Lower leg skin (tissue), 4 donors: Measurements from ENCODE around the gene VAMP5. TPM values are rescaled to one million over a fixed set of nuclear protein-coding genes. Genes with fewer than 3 reads are reported as not detected.

ENCODE experiments used
- DNase-seq, 2 donors: peaks; one replicate each; pipeline ENCODE4 v3.0.0-alpha.2; 2019; ENCODE audit warnings: low spot score in 2 of 2
- H3K4me3 ChIP-seq: fragments of 200-600 bp; sonication (generic); 2 replicates; pipeline ENCODE4 v1.5.1; 2017; ENCODE audit warnings: mild to moderate bottlenecking, low read depth; ENCODE audit not compliant: poor library complexity, severe bottlenecking
- POLR2A ChIP-seq, 2 donors: fragments of 450-650 bp; IDR thresholded peaks; one replicate each; pipeline ENCODE4 v1.6.1; 2016 to 2017; ENCODE audit warnings: antibody characterized with exemption in 2 of 2, mild to moderate bottlenecking in 1 of 2, moderate library complexity in 1 of 2
- WGBS, 2 donors: methylation state at CpG; one replicate each; pipeline ENCODE4 v1.1.5; 2018; 5-methylcytosine and 5-hydroxymethylcytosine counted together
- intact Hi-C: fragments of 100-400 bp; cut with DNase I; formaldehyde crosslinking; loops from one replicate; pipeline ENCODE4 v1.15.0; 2023; ENCODE audit warnings: low total_unique reads
- total RNA-seq, 4 donors: library from RNA; depleted of rRNA; stranded (reverse); fragments of >200 nt; gene quantifications; one replicate each; pipeline ENCODE4 v1.1.0, GENCODE V29; 2016
- TF ChIP-seq, protein P1 (sequence below), 3 donors: fragments of 450-650 bp; IDR thresholded peaks; one replicate each; pipeline ENCODE4 v1.5.1; 2016; ENCODE audit warnings: antibody characterized with exemption in 3 of 3, mild to moderate bottlenecking in 3 of 3, moderate library complexity in 2 of 3

Gene VAMP5
- total RNA-seq, 4 donors from 2014 or later, result 10.1 to 35.6 (median 14.0) TPM

DNA sequence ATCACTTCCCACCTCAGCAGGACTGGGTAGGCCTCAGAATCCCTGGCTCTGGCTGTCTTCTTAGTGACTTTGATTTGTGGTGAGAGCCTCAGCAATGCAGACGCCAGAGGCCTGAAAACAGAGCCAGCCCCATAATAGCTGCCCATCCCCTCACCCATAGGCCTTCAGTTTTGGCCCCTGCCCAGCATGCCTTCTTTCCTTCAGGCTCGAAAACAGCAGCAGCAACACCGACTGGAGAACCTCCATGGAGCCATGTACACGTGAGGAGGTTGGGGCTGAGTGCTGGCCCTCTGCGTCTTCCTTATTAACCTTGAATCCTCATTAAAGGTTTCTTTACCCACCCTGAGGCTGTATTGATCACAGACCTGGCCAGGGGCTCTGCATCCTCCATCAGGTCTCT, 13.0 kb downstream of the VAMP5 start:
- no peak for DNase-seq
- TF ChIP-seq POLR2A (IDR thresholded peaks at IDR 0.05), result no peak
- TF ChIP-seq, protein P1, sequence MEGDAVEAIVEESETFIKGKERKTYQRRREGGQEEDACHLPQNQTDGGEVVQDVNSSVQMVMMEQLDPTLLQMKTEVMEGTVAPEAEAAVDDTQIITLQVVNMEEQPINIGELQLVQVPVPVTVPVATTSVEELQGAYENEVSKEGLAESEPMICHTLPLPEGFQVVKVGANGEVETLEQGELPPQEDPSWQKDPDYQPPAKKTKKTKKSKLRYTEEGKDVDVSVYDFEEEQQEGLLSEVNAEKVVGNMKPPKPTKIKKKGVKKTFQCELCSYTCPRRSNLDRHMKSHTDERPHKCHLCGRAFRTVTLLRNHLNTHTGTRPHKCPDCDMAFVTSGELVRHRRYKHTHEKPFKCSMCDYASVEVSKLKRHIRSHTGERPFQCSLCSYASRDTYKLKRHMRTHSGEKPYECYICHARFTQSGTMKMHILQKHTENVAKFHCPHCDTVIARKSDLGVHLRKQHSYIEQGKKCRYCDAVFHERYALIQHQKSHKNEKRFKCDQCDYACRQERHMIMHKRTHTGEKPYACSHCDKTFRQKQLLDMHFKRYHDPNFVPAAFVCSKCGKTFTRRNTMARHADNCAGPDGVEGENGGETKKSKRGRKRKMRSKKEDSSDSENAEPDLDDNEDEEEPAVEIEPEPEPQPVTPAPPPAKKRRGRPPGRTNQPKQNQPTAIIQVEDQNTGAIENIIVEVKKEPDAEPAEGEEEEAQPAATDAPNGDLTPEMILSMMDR (IDR thresholded peaks at IDR 0.05), result no peak
- no peak overlapping the region for H3K4me3 ChIP-seq
- 81 to 86% methylated on average over 5 of the region's 5 CpGs for WGBS, 2 donors
- intact Hi-C loops, result no loop called here

DNA sequence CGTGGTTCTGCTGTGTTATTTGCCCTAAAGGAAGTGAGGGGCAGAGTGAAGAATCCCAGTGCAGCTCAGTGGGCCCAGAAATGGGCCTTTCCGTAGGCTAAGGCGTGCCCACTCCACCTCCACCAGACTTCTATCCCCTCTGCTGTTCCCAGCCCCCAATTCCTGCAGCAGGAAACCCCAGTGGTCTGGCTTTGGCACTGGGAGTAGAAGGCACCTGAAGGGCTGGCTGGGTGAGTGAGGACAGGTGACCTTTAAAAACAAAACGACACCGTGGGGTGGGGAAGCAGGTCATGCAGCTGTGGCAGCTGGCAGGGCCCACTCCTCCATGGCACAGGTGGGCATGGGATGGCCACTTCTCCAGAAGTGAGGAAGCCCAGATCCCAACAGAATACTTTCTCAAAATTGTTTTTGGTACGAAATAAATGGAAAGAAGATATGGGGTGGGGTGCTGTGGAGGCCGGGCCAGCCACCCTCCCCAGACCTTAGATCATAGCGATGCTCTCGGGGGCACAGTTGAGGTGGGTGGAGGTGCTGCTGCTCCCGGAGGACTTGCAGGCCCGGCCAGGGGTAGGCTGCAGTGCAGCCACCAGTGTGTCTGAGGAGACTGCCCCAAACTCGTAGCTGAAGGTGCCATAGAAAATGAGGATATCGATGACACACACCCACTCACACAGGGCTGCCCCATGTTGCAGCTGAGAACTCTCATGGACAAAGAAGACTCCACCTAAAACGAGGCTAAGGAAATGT, 14.5 kb downstream of the VAMP5 start:
- intact Hi-C loops, result no loop called here
- 75 to 79% methylated on average over 14 of the region's 14 CpGs for WGBS, 2 donors
- TF ChIP-seq, protein P1 (IDR thresholded peaks at IDR 0.05), result no peak
- no peak for TF ChIP-seq POLR2A (IDR thresholded peaks at IDR 0.05)

DNA sequence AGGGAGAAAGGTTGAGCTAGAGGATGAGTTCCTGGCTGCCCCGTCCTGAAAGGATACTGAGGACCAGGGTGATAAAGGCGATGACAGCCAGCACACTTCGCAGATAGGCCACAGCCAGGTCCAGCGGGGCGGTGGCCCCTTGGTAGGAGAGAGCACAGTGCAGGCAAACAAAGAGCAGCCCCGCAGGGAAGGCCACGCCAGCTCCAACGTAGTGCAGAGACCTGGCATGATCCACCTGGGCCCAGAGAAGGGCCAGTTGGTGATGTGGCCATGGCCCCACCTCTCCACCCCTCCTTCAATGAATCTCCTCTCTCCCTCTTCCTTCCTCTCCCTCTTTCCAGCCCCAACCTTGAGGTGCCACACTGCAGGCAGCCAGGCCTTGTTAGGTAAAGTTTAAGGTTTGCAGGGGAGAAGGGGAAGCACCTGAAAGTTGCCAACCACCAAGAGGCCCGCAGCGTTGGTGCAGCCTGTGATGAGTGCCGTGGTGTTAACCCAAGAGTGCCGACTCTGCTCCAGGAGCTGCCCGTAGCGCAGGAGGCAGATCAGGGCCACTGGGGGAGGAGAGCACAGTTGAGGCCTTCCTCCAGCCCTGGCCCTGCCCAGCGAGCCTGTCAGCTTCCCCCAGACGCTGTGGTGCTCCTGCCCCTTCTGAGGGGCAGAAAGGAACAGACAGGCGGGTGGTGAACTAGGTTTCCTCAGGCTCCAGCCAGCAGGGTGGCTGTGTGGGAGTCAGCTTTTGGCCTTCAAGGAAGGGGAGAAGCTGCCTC, 15.4 kb downstream of the VAMP5 start:
- intact Hi-C loops, result no loop called here
- TF ChIP-seq, protein P1 (IDR thresholded peaks at IDR 0.05), result no peak
- no peak for TF ChIP-seq POLR2A (IDR thresholded peaks at IDR 0.05)
- H3K4me3 ChIP-seq, result no peak overlapping the region
- DNase-seq, result no peak
- 58% methylated on average over 15 to 17 of the region's 17 CpGs for WGBS, 2 donors

More for the DNA sequence above, 14.5 kb downstream of the VAMP5 start:
- no peak for DNase-seq
- no peak overlapping the region for H3K4me3 ChIP-seq

DNA sequence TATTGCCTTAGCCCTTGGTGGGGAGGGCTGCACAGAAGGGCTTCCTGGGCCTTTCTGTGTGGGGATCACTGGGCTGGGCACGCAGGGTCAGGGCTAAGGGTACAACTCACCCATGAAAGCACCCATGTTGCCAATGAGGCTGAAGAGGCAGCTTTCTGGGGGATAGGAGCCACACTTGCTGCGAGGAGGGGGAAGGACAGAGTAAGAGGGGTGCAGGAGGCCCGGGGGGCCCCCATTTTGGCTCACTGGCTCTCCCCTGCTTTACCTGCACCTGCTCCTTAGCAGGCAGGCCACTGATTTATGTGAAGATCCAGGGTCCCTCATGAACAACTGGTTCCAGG, 16.0 kb downstream of the VAMP5 start:
- intact Hi-C loops, result no loop called here
- 75% methylated on average over 3 of the region's 3 CpGs for whole genome bisulfite sequencing, 2 donors
- TF ChIP-seq POLR2A (IDR thresholded peaks at IDR 0.05), result no peak
- TF ChIP-seq, protein P1 (IDR thresholded peaks at IDR 0.05), result no peak
- DNase-seq, result no peak
- no peak overlapping the region for H3K4me3 ChIP-seq

DNA sequence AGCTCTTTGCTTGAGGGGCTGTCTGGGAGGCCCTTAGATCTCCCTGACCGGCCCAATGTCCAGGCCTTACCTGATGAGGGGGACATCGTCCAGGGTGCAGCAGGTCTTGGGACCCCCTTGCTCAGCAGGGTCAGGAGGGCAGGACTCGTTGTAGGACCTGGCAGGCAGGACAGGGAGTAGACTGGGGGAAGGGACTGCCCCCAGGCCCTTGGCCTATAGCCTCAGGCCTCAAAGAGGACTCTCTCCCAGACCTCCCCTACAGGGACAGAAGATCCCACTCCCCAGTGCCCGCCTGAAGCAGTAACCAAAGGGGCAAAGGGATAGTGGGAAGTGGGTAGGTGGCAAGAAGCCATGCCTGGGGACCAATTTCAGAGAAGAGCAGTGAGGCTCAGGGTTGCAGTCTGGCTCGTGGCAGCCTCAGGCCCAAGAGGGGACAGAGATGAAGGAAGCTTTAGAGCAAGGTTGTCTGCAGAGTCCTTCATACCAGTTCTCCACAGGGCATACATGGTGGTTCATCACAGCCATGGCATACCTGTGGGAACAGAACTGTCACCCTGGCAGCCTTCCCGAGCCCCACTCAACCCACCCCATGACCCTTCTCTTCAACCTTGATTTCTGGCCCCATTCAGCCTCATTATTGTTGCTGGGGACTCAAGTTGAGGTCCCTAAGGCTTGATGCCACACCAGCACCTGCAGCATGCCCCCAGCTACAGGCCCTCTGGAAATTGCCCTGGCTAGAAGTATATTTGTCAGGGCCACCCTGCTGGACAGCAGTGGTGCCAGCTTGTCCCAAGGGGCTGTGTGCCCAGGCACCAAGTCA, 16.9 kb downstream of the VAMP5 start:
- intact Hi-C loops, result no loop called here
- TF ChIP-seq, protein P1 (IDR thresholded peaks at IDR 0.05), result no peak
- no peak for TF ChIP-seq POLR2A (IDR thresholded peaks at IDR 0.05)
- WGBS, 2 donors, result 63 to 75% methylated on average over 5 to 6 of the region's 6 CpGs
- DNase-seq, result peak in 1 of 2 donors; percentile 81
- H3K4me3 ChIP-seq, result peak overlapping the region; percentile 52
